CD14-positive monocyte (primary cell): ENCODE data around the gene SAMD4B. TPM values are rescaled to one million over a fixed set of nuclear protein-coding genes. Genes with fewer than 3 reads are reported as not detected.
A peak's percentile ranks its signal among the peaks of the same experiment; 100 is the strongest.

Source experiments
- DNase-seq, 3 donors: peaks; one replicate each; pipeline ENCODE4 v3.0.0-alpha.2; 2011 to 2022
- H2AFZ ChIP-seq: 2 replicates; pipeline ENCODE4 v1.6.0; 2012; ENCODE audit warnings: mild to moderate bottlenecking, low read depth, low read length, inconsistent platforms; ENCODE audit not compliant: insufficient read depth, poor library complexity, severe bottlenecking
- H3K27ac ChIP-seq, 2 donors: 1 replicate in 1 of 2; 2 replicates in 1 of 2; pipeline ENCODE4 v1.5.1; 2012 to 2013; ENCODE audit warnings: low read length in 2 of 2, control low read depth in 1 of 2, inconsistent platforms in 1 of 2, low read depth in 1 of 2, mild to moderate bottlenecking in 1 of 2
- H3K27me3 ChIP-seq, 2 donors: one replicate each; pipeline versions ENCODE4 v1.6.0 to v1.6.1; 2011 to 2013; ENCODE audit warnings: low read length in 2 of 2; ENCODE audit not compliant: control insufficient read depth in 2 of 2, insufficient read depth in 2 of 2
- H3K36me3 ChIP-seq, 2 donors: replicated peaks in 1 of 2; 1 replicate in 1 of 2; 2 replicates in 1 of 2; pipeline versions ENCODE4 v1.5.1 to v1.6.1; 2012 to 2013; ENCODE audit warnings: low read length in 2 of 2, control low read depth in 1 of 2, inconsistent platforms in 1 of 2, mild to moderate bottlenecking in 1 of 2; ENCODE audit not compliant: insufficient read depth in 2 of 2, control insufficient read depth in 1 of 2
- H3K4me1 ChIP-seq, 2 donors: 1 replicate in 1 of 2; 2 replicates in 1 of 2; pipeline versions ENCODE4 v1.5.1 to v1.6.1; 2012 to 2013; ENCODE audit warnings: low read length in 2 of 2, control low read depth in 1 of 2, inconsistent platforms in 1 of 2, mild to moderate bottlenecking in 1 of 2, moderate library complexity in 1 of 2; ENCODE audit not compliant: insufficient read depth in 2 of 2, control insufficient read depth in 1 of 2
- H3K4me2 ChIP-seq: replicated peaks from 2 replicates; pipeline ENCODE3; 2012; ENCODE audit warnings: low read length, moderate library complexity, mild to moderate bottlenecking; ENCODE audit not compliant: poor library complexity, severe bottlenecking; ENCODE audit errors: extremely low read depth
- H3K4me3 ChIP-seq, 3 experiments: fragments of 200-600 bp in 1 of 3; sonication (generic) in 1 of 3; replicated peaks in 1 of 3; 1 replicate in 2 of 3; 2 replicates in 1 of 3; pipeline ENCODE4 v1.5.1; 2011 to 2013; ENCODE audit warnings: low read length in 3 of 3, mild to moderate bottlenecking in 3 of 3, control low read depth in 2 of 3, low read depth in 2 of 3, inconsistent platforms in 1 of 3, moderate library complexity in 1 of 3
- H3K79me2 ChIP-seq: 2 replicates; pipeline ENCODE4 v1.6.0; 2012; ENCODE audit warnings: mild to moderate bottlenecking, control low read depth, inconsistent platforms, low read length, moderate library complexity; ENCODE audit not compliant: insufficient read depth
- H3K9ac ChIP-seq: 2 replicates; pipeline ENCODE4 v1.6.0; 2017; ENCODE audit warnings: low read length, mild to moderate bottlenecking; ENCODE audit not compliant: insufficient read depth, poor library complexity, severe bottlenecking
- H3K9me3 ChIP-seq, 2 donors: replicated peaks in 1 of 2; 1 replicate in 1 of 2; 2 replicates in 1 of 2; pipeline versions ENCODE4 v1.5.1 to v1.6.1; 2012 to 2013; ENCODE audit warnings: low read length in 2 of 2, control low read depth in 1 of 2; ENCODE audit not compliant: control insufficient read depth in 1 of 2, insufficient read depth in 1 of 2
- H4K20me1 ChIP-seq: 2 replicates; pipeline ENCODE4 v1.6.0; 2012; ENCODE audit warnings: mild to moderate bottlenecking, low read length, control low read depth, moderate library complexity; ENCODE audit not compliant: insufficient read depth
- H3K27ac Mint-ChIP-seq, 7 donors: one replicate each; pipeline ENCODE4 v1.8.0; 2020; ENCODE audit warnings: mild to moderate bottlenecking in 7 of 7, mixed read lengths in 7 of 7, moderate library complexity in 6 of 7, inconsistent platforms in 2 of 7
- H3K27me3 Mint-ChIP-seq, 3 donors: one replicate each; pipeline ENCODE4 v1.8.0; 2021 to 2022; ENCODE audit warnings: low read depth in 3 of 3, mild to moderate bottlenecking in 3 of 3, mixed read lengths in 3 of 3, moderate library complexity in 3 of 3, inconsistent platforms in 1 of 3
- H3K36me3 Mint-ChIP-seq, 2 donors: one replicate each; pipeline ENCODE4 v1.8.0; 2020; ENCODE audit warnings: mixed read lengths in 2 of 2, inconsistent platforms in 1 of 2, mild to moderate bottlenecking in 1 of 2
- H3K4me1 Mint-ChIP-seq: one replicate; pipeline ENCODE4 v1.8.0; 2020; ENCODE audit warnings: mild to moderate bottlenecking, mixed read lengths
- H3K4me3 Mint-ChIP-seq, 2 donors: one replicate each; pipeline ENCODE4 v1.8.0; 2020; ENCODE audit warnings: mild to moderate bottlenecking in 2 of 2, mixed read lengths in 2 of 2, moderate library complexity in 1 of 2
- H3K9me3 Mint-ChIP-seq, 7 donors: one replicate each; pipeline ENCODE4 v1.8.0; 2020 to 2022; ENCODE audit warnings: mixed read lengths in 7 of 7, mild to moderate bottlenecking in 6 of 7, moderate library complexity in 6 of 7, inconsistent platforms in 2 of 7
- CTCF ChIP-seq: fragments of 200-600 bp; IDR thresholded peaks from one replicate; pipeline ENCODE4 v1.8.0; 2022; ENCODE audit warnings: antibody characterized with exemption, mild to moderate bottlenecking
- WGBS: methylation state at CpG from one replicate; pipeline ENCODE4 v1.1.5; 2013; ENCODE audit warnings: missing lambda C conversion rate; ENCODE audit not compliant: insufficient coverage; 5-methylcytosine and 5-hydroxymethylcytosine counted together
- intact Hi-C, 2 donors: fragments of 100-400 bp; cut with micrococcal nuclease; formaldehyde crosslinking; loops; one replicate each; pipeline versions ENCODE4 v1.15.0 to v1.15.1; 2023
- polyA plus RNA-seq, 3 donors: library from polyadenylated mRNA; depleted of rRNA in 1 of 3; unstranded in 2 of 3; stranded (reverse) in 1 of 3; fragments of 300-500 nt in 2 of 3; fragments of >200 nt in 1 of 3; fragmentation: Illumina TruSeq in 2 of 3; gene quantifications; 1 replicate in 2 of 3; 2 replicates in 1 of 3; pipeline ENCODE4 v1.2.3, GENCODE V29; 2012 to 2021

Gene SAMD4B
- polyA plus RNA-seq, 3 donors = 4.5 to 56.6 (median 5.6) TPM

GRCh38 chr19:39304185-39304513 is 38.1 kb upstream of the SAMD4B start:
- no peak overlapping the region for H3K27ac Mint-ChIP-seq
- H3K4me1 Mint-ChIP-seq = peaks cover 5% of the 10 kb centered on the region
- H3K9me3 Mint-ChIP-seq = peaks cover 0 to 4% (median 0%) of the 10 kb centered on the region in 7 donors
- no peak overlapping the region for H3K9ac ChIP-seq
- H3K79me2 ChIP-seq = no peaks in the 10 kb centered on the region
- H3K36me3 Mint-ChIP-seq = peaks cover 4 to 9% of the 10 kb centered on the region in 2 donors
- H3K4me1 ChIP-seq = no peaks in the 10 kb centered on the region
- peaks cover 0 to 4% (median 4%) of the 10 kb centered on the region in 3 donors for H3K27me3 Mint-ChIP-seq
- no peak overlapping the region for H3K4me2 ChIP-seq
- H3K4me3 ChIP-seq = no peak overlapping the region
- H3K27ac ChIP-seq = no peak overlapping the region
- peaks cover 0 to 5% of the 10 kb centered on the region in 2 donors for H3K9me3 ChIP-seq
- no peak overlapping the region for H3K4me3 Mint-ChIP-seq
- no peak for TF ChIP-seq CTCF
- no peaks in the 10 kb centered on the region for H3K27me3 ChIP-seq
- intact Hi-C loops = no loop called here
- H2AFZ ChIP-seq = no peak overlapping the region
- H3K36me3 ChIP-seq = no peaks in the 10 kb centered on the region
- DNase-seq = no peak
- no peaks in the 10 kb centered on the region for H4K20me1 ChIP-seq

GRCh38 chr19:39304701-39305571 is 37.3 kb upstream of the SAMD4B start:
- no peaks in the 10 kb centered on the region for H3K4me1 ChIP-seq
- H4K20me1 ChIP-seq = no peaks in the 10 kb centered on the region
- no peak overlapping the region for H3K4me3 Mint-ChIP-seq
- H3K79me2 ChIP-seq = no peaks in the 10 kb centered on the region
- H3K27ac Mint-ChIP-seq = peak overlapping the region in 2 of 7 donors; percentile 9 to 53
- H3K27ac ChIP-seq = no peak overlapping the region
- no peak overlapping the region for H3K9ac ChIP-seq
- H3K36me3 Mint-ChIP-seq = peaks cover 4 to 13% of the 10 kb centered on the region in 2 donors
- H3K4me1 Mint-ChIP-seq = peaks cover 5% of the 10 kb centered on the region
- H3K4me3 ChIP-seq = no peak overlapping the region
- no peak overlapping the region for H3K4me2 ChIP-seq
- 50% methylated on average over 4 of the region's 6 CpGs for WGBS
- no peak overlapping the region for H2AFZ ChIP-seq
- no peak for DNase-seq
- H3K27me3 Mint-ChIP-seq = peaks cover 0 to 4% (median 4%) of the 10 kb centered on the region in 3 donors
- no peaks in the 10 kb centered on the region for H3K27me3 ChIP-seq
- H3K9me3 ChIP-seq = peaks cover 0 to 5% of the 10 kb centered on the region in 2 donors
- no peaks in the 10 kb centered on the region for H3K36me3 ChIP-seq
- intact Hi-C loops = no loop called here
- H3K9me3 Mint-ChIP-seq = peaks cover 0 to 4% (median 0%) of the 10 kb centered on the region in 7 donors
- no peak for TF ChIP-seq CTCF
